ENCODE results near the gene PHACTR2.

Gene PHACTR2

DNA sequence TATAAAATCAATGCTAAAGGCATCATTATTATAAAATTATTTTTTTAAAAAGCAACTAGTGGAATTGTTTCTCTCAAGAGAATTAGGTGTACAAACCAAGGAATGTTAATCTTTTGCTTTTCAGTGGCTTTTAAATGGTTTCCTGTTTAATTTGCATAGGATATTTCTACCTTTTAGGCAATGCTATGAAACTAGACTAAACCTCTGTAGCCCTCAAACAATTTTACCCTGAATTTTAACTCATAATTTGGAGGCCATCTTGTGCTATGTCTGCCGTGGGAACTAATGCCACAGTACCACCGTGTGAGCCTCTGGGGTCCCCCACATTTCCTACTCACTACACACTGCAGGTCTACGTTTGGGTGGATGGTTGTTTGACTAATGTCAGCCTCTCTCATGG, 20.6 kb downstream of the PHACTR2 start:
- Histone ChIP-seq H3K36me3 (ENCODE audit: control insufficient read depth, insufficient read depth, low read length) (peaks cover 13% of the 10 kb centered on the region), H3K27ac (ENCODE audit: low read depth, low read length, severe bottlenecking) (no peak overlapping the region), H3K4me3 (ENCODE audit: extremely low read depth, insufficient read depth, low read length, poor library complexity, severe bottlenecking) (no peak overlapping the region), H3K9me3 (ENCODE audit: control insufficient read depth, low read length) (no peaks in the 10 kb centered on the region), H3K4me1 (ENCODE audit: control insufficient read depth, insufficient read depth, low read length, poor library complexity, severe bottlenecking) (peaks cover 30% of the 10 kb centered on the region)
- whole genome bisulfite sequencing, 2 experiments (ENCODE audit: insufficient coverage in 2 of 2): 87 to 100% methylated on average over 2 to 3 of the region's 3 CpGs

- peaks cover 13% of the 10 kb centered on the region for H3K36me3 ChIP-seq (ENCODE audit: control insufficient read depth, insufficient read depth, low read length)
- H3K4me3 ChIP-seq (ENCODE audit: extremely low read depth, insufficient read depth, low read length, poor library complexity, severe bottlenecking): no peak overlapping the region
- H3K27ac ChIP-seq (ENCODE audit: low read depth, low read length, severe bottlenecking): no peak overlapping the region
- 97% methylated on average over 4 to 8 of the region's 8 CpGs for WGBS, 2 experiments (ENCODE audit: insufficient coverage in 2 of 2)
- H3K4me1 ChIP-seq (ENCODE audit: control insufficient read depth, insufficient read depth, low read length, poor library complexity, severe bottlenecking): peaks cover 30% of the 10 kb centered on the region
- H3K9me3 ChIP-seq (ENCODE audit: control insufficient read depth, low read length): no peaks in the 10 kb centered on the region
Measured at GRCh38 chr6:143698759-143699429, 21.1 kb downstream of the PHACTR2 start.

- H3K4me3 ChIP-seq (ENCODE audit: extremely low read depth, insufficient read depth, low read length, poor library complexity, severe bottlenecking): no peak overlapping the region
- 95 to 100% methylated on average over 3 of the region's 3 CpGs for WGBS, 2 experiments (ENCODE audit: insufficient coverage in 2 of 2)
- H3K27ac ChIP-seq (ENCODE audit: low read depth, low read length, severe bottlenecking): no peak overlapping the region
- H3K9me3 ChIP-seq (ENCODE audit: control insufficient read depth, low read length): no peaks in the 10 kb centered on the region
- H3K36me3 ChIP-seq (ENCODE audit: control insufficient read depth, insufficient read depth, low read length): peaks cover 13% of the 10 kb centered on the region
- peaks cover 27% of the 10 kb centered on the region for H3K4me1 ChIP-seq (ENCODE audit: control insufficient read depth, insufficient read depth, low read length, poor library complexity, severe bottlenecking)
Measured at GRCh38 chr6:143699430-143699825, 21.7 kb downstream of the PHACTR2 start.

- Histone ChIP-seq H3K9me3 (ENCODE audit: control insufficient read depth, low read length) (no peaks in the 10 kb centered on the region), H3K4me1 (ENCODE audit: control insufficient read depth, insufficient read depth, low read length, poor library complexity, severe bottlenecking) (peaks cover 13% of the 10 kb centered on the region), H3K36me3 (ENCODE audit: control insufficient read depth, insufficient read depth, low read length) (peaks cover 13% of the 10 kb centered on the region), H3K27ac (ENCODE audit: low read depth, low read length, severe bottlenecking) (no peak overlapping the region), H3K4me3 (ENCODE audit: extremely low read depth, insufficient read depth, low read length, poor library complexity, severe bottlenecking) (no peak overlapping the region)
- 92 to 93% methylated on average over 6 to 7 of the region's 8 CpGs for WGBS, 2 experiments (ENCODE audit: insufficient coverage in 2 of 2)
Measured at GRCh38 chr6:143700684-143701348, 23.1 kb downstream of the PHACTR2 start.

DNA sequence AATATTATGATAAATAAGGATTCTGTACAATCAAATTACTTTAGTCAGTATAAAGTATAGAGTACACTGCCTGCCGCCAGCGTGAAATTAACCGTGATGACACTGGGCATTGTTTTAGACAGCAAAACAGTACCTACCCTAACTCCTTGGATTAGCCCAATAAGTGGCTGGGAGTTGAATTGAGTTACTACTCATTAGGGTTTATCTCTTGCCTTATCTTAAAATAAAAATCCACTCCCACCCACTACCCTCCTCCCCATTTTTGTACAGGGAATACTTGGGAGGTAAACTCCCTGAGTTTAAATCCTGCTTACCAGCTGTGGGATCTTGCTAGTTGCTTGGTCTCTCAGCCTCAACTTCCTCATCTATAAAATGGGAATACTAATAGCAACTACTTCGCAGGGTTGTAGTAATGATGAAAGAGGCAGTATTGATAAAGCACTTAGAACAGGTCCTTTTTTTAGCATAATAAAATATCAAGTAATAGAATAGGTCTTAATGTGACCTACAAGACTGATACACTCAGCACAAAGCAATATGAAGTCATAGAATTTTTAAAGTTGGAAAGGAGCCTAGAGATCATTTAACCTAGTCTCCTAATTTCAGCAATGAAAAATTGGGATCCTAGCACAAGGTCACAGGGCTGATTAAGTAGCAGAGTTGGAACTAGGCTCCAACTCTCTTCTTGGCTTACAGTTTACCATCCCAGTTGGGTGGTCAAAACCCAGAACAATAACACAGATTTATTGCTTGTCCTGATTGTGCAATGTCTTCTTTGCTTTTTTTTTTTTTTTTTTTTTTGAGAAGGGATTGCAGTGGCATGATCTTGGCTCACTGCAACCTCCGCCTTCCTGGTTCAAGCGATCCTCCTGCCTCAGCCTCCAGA, 23.8 kb downstream of the PHACTR2 start:
- Histone ChIP-seq H3K27ac (ENCODE audit: low read depth, low read length, severe bottlenecking) (no peak overlapping the region), H3K4me3 (ENCODE audit: extremely low read depth, insufficient read depth, low read length, poor library complexity, severe bottlenecking) (no peak overlapping the region), H3K9me3 (ENCODE audit: control insufficient read depth, low read length) (no peaks in the 10 kb centered on the region), H3K36me3 (ENCODE audit: control insufficient read depth, insufficient read depth, low read length) (peaks cover 13% of the 10 kb centered on the region), H3K4me1 (ENCODE audit: control insufficient read depth, insufficient read depth, low read length, poor library complexity, severe bottlenecking) (peaks cover 6% of the 10 kb centered on the region)
- WGBS, 2 experiments (ENCODE audit: insufficient coverage in 2 of 2): 100% methylated on average over 2 of the region's 6 CpGs; no CpG with 5 or more reads in 1 of the 2 experiments

DNA sequence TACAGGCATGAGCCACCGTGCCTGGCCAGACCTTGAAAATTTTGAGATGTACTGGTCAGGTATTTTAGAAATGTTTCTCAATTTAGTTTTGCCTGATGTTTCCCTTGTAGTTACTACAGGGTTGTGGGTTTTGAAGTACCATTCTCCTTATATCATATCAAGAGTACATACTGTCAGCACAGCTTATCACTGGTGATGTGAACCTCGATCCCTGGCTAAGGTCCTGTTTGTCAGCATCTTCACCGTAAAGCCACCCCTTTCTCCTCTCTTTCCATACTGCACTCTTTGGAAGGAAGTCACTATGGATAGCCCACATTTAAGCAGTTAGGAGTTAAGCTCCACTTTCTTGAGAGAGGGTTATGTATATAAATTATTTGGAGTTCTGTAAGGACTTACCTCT, 27.8 kb downstream of the PHACTR2 start:
- WGBS, 2 experiments (ENCODE audit: insufficient coverage in 2 of 2): 100% methylated on average over 1 to 2 of the region's 3 CpGs

GRCh38 chr6:143707697-143708096, 29.9 kb downstream of the PHACTR2 start:
- Histone ChIP-seq H3K36me3 (ENCODE audit: control insufficient read depth, insufficient read depth, low read length) (no peaks in the 10 kb centered on the region), H3K9me3 (ENCODE audit: control insufficient read depth, low read length) (no peaks in the 10 kb centered on the region), H3K4me1 (ENCODE audit: control insufficient read depth, insufficient read depth, low read length, poor library complexity, severe bottlenecking) (no peaks in the 10 kb centered on the region), H3K27ac (ENCODE audit: low read depth, low read length, severe bottlenecking) (no peak overlapping the region), H3K4me3 (ENCODE audit: extremely low read depth, insufficient read depth, low read length, poor library complexity, severe bottlenecking) (no peak overlapping the region)
- WGBS, 2 experiments (ENCODE audit: insufficient coverage in 2 of 2): 91% methylated on average over 1 of the region's 3 CpGs; no CpG with 5 or more reads in 1 of the 2 experiments

More for the DNA sequence above, 27.8 kb downstream of the PHACTR2 start:
- H3K4me1 ChIP-seq (ENCODE audit: control insufficient read depth, insufficient read depth, low read length, poor library complexity, severe bottlenecking): no peaks in the 10 kb centered on the region
- H3K36me3 ChIP-seq (ENCODE audit: control insufficient read depth, insufficient read depth, low read length): no peaks in the 10 kb centered on the region
- H3K4me3 ChIP-seq (ENCODE audit: extremely low read depth, insufficient read depth, low read length, poor library complexity, severe bottlenecking): no peak overlapping the region
- H3K27ac ChIP-seq (ENCODE audit: low read depth, low read length, severe bottlenecking): no peak overlapping the region
- H3K9me3 ChIP-seq (ENCODE audit: control insufficient read depth, low read length): no peaks in the 10 kb centered on the region

- Histone ChIP-seq H3K4me1 (ENCODE audit: control insufficient read depth, insufficient read depth, low read length, poor library complexity, severe bottlenecking) (no peaks in the 10 kb centered on the region), H3K27ac (ENCODE audit: low read depth, low read length, severe bottlenecking) (no peak overlapping the region), H3K9me3 (ENCODE audit: control insufficient read depth, low read length) (no peaks in the 10 kb centered on the region), H3K36me3 (ENCODE audit: control insufficient read depth, insufficient read depth, low read length) (peaks cover 11% of the 10 kb centered on the region), H3K4me3 (ENCODE audit: extremely low read depth, insufficient read depth, low read length, poor library complexity, severe bottlenecking) (no peak overlapping the region)
- WGBS, 2 experiments (ENCODE audit: insufficient coverage in 2 of 2): 100% methylated on average over 1 of the region's 1 CpG
Measured at GRCh38 chr6:143708889-143709288, 31.1 kb downstream of the PHACTR2 start.

DNA sequence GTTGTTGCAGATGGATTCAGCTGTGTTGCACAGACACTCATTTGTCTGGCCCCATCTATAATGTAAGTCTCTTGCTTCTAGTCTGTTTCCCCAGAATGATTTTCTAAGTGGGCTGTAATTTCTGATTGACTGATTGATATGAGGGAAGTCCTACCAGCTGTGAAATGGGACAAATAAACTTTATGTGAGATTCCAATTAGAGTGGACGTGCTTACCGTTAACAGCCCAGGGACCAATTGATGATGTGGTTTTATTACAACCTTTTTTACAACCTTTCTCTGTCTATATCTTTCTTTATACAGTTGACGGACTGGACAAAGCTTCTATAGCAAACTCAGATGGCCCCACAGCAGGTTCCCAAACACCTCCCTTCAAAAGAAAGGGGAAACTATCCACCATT, 33.9 kb downstream of the PHACTR2 start:
- no peaks in the 10 kb centered on the region for H3K4me1 ChIP-seq (ENCODE audit: control insufficient read depth, insufficient read depth, low read length, poor library complexity, severe bottlenecking)

GRCh38 chr6:143718472-143718871, 40.7 kb downstream of the PHACTR2 start:
- H3K4me3 ChIP-seq (ENCODE audit: extremely low read depth, insufficient read depth, low read length, poor library complexity, severe bottlenecking): no peak overlapping the region
- no peaks in the 10 kb centered on the region for H3K9me3 ChIP-seq (ENCODE audit: control insufficient read depth, low read length)
- H3K36me3 ChIP-seq (ENCODE audit: control insufficient read depth, insufficient read depth, low read length): peaks cover 63% of the 10 kb centered on the region
- no peaks in the 10 kb centered on the region for H3K4me1 ChIP-seq (ENCODE audit: control insufficient read depth, insufficient read depth, low read length, poor library complexity, severe bottlenecking)
- WGBS, 2 experiments (ENCODE audit: insufficient coverage in 2 of 2): no CpG with 5 or more reads among the region's 1 CpG
- no peak overlapping the region for H3K27ac ChIP-seq (ENCODE audit: low read depth, low read length, severe bottlenecking)

More for the DNA sequence above, 33.9 kb downstream of the PHACTR2 start:
- Histone ChIP-seq H3K27ac (ENCODE audit: low read depth, low read length, severe bottlenecking) (no peak overlapping the region), H3K9me3 (ENCODE audit: control insufficient read depth, low read length) (no peaks in the 10 kb centered on the region), H3K4me3 (ENCODE audit: extremely low read depth, insufficient read depth, low read length, poor library complexity, severe bottlenecking) (no peak overlapping the region), H3K36me3 (ENCODE audit: control insufficient read depth, insufficient read depth, low read length) (peaks cover 35% of the 10 kb centered on the region)
- WGBS, 2 experiments (ENCODE audit: insufficient coverage in 2 of 2): no CpG with 5 or more reads among the region's 3 CpGs

Data from mesodermal cell (in vitro differentiated cells).